ACC112 (cell line): ENCODE measurements around the gene YIPF5.

Experiments
- H2AFZ ChIP-seq: fragments of 200-600 bp; sonication (generic); one replicate; pipeline ENCODE4 v1.6.0; 2017; ENCODE audit warnings: antibody characterized with exemption, low read length; ENCODE audit not compliant: unreplicated experiment
- H3K27ac ChIP-seq: fragments of 200-600 bp; sonication (generic); 2 replicates; pipeline ENCODE4 v1.5.1; 2014; ENCODE audit warnings: low read depth, mild to moderate bottlenecking, antibody characterized with exemption, low read length, moderate library complexity
- H3K27me3 ChIP-seq: fragments of 200-600 bp; sonication (generic); 2 replicates; pipeline ENCODE4 v1.6.1; 2014; ENCODE audit warnings: mild to moderate bottlenecking, antibody characterized with exemption, low read length, moderate library complexity, mixed read lengths; ENCODE audit not compliant: insufficient read depth
- H3K36me3 ChIP-seq: fragments of 200-600 bp; sonication (generic); 2 replicates; pipeline ENCODE4 v1.6.1; 2016; ENCODE audit warnings: mild to moderate bottlenecking, antibody characterized with exemption, low read length, moderate library complexity, mixed read lengths; ENCODE audit not compliant: insufficient read depth
- H3K4me1 ChIP-seq: fragments of 200-600 bp; sonication (generic); one replicate; pipeline ENCODE4 v1.6.1; 2016; ENCODE audit warnings: low read length, mixed read lengths; ENCODE audit not compliant: insufficient read depth, unreplicated experiment, control insufficient read depth
- H3K4me3 ChIP-seq: fragments of 200-600 bp; sonication (generic); 2 replicates; pipeline ENCODE4 v1.5.1; 2014; ENCODE audit warnings: mild to moderate bottlenecking, low read depth, low read length
- H3K79me2 ChIP-seq: fragments of 200-600 bp; sonication (generic); one replicate; pipeline ENCODE4 v1.6.0; 2016; ENCODE audit warnings: low read length; ENCODE audit not compliant: control insufficient read depth, unreplicated experiment, insufficient read depth

Gene YIPF5

GRCh38 chr5:144142824-144143162 is 27.7 kb downstream of the YIPF5 start:
- H3K4me3 ChIP-seq: no peak overlapping the region
- no peaks in the 10 kb centered on the region for H3K4me1 ChIP-seq
- H3K27me3 ChIP-seq: no peaks in the 10 kb centered on the region
- no peaks in the 10 kb centered on the region for H3K36me3 ChIP-seq
- no peaks in the 10 kb centered on the region for H3K79me2 ChIP-seq
- peak overlapping the region; percentile 45 for H2AFZ ChIP-seq
- no peak overlapping the region for H3K27ac ChIP-seq

GRCh38 chr5:144142139-144142823 is 28.2 kb downstream of the YIPF5 start:
- Histone ChIP-seq H3K4me1 (no peaks in the 10 kb centered on the region), H3K27ac (no peak overlapping the region), H3K79me2 (no peaks in the 10 kb centered on the region), H3K4me3 (no peak overlapping the region), H3K27me3 (no peaks in the 10 kb centered on the region), H3K36me3 (no peaks in the 10 kb centered on the region), H2AFZ (peak overlapping the region; percentile 26)

GRCh38 chr5:144141585-144141984 is 28.9 kb downstream of the YIPF5 start:
- Histone ChIP-seq H3K27ac (no peak overlapping the region), H3K79me2 (no peaks in the 10 kb centered on the region), H3K36me3 (no peaks in the 10 kb centered on the region), H3K27me3 (no peaks in the 10 kb centered on the region), H3K4me1 (no peaks in the 10 kb centered on the region), H3K4me3 (no peak overlapping the region), H2AFZ (peak overlapping the region; percentile 26)

GRCh38 chr5:144139586-144139985 is 30.9 kb downstream of the YIPF5 start:
- Histone ChIP-seq H2AFZ (no peak overlapping the region), H3K4me1 (no peaks in the 10 kb centered on the region), H3K36me3 (no peaks in the 10 kb centered on the region), H3K4me3 (no peak overlapping the region), H3K27ac (no peak overlapping the region), H3K27me3 (no peaks in the 10 kb centered on the region), H3K79me2 (no peaks in the 10 kb centered on the region)

- H3K4me3 ChIP-seq: no peak overlapping the region
- no peaks in the 10 kb centered on the region for H3K27me3 ChIP-seq
- no peak overlapping the region for H2AFZ ChIP-seq
- H3K79me2 ChIP-seq: no peaks in the 10 kb centered on the region
- no peaks in the 10 kb centered on the region for H3K36me3 ChIP-seq
- no peak overlapping the region for H3K27ac ChIP-seq
- no peaks in the 10 kb centered on the region for H3K4me1 ChIP-seq
Measured at GRCh38 chr5:144135113-144135762, 35.2 kb downstream of the YIPF5 start.

- Histone ChIP-seq H2AFZ (no peak overlapping the region), H3K4me3 (no peak overlapping the region), H3K79me2 (no peaks in the 10 kb centered on the region), H3K27ac (no peak overlapping the region), H3K36me3 (no peaks in the 10 kb centered on the region), H3K4me1 (no peaks in the 10 kb centered on the region), H3K27me3 (no peaks in the 10 kb centered on the region)
Measured at GRCh38 chr5:144134194-144134826, 36.1 kb downstream of the YIPF5 start.

GRCh38 chr5:144133050-144133633 is 37.3 kb downstream of the YIPF5 start:
- H3K27me3 ChIP-seq: no peaks in the 10 kb centered on the region
- no peaks in the 10 kb centered on the region for H3K36me3 ChIP-seq
- H3K79me2 ChIP-seq: no peaks in the 10 kb centered on the region
- H3K4me3 ChIP-seq: no peak overlapping the region
- no peak overlapping the region for H3K27ac ChIP-seq
- no peaks in the 10 kb centered on the region for H3K4me1 ChIP-seq
- no peak overlapping the region for H2AFZ ChIP-seq

GRCh38 chr5:144131261-144131660 is 39.2 kb downstream of the YIPF5 start:
- no peak overlapping the region for H3K27ac ChIP-seq

GRCh38 chr5:144130306-144130705 is 40.2 kb downstream of the YIPF5 start:
- H3K79me2 ChIP-seq: no peaks in the 10 kb centered on the region
- no peak overlapping the region for H3K4me3 ChIP-seq

More at GRCh38 chr5:144131261-144131660, 39.2 kb downstream of the YIPF5 start:
- H2AFZ ChIP-seq: no peak overlapping the region
- no peaks in the 10 kb centered on the region for H3K27me3 ChIP-seq
- H3K36me3 ChIP-seq: no peaks in the 10 kb centered on the region
- H3K4me1 ChIP-seq: no peaks in the 10 kb centered on the region
- H3K79me2 ChIP-seq: no peaks in the 10 kb centered on the region
- no peak overlapping the region for H3K4me3 ChIP-seq

GRCh38 chr5:144128844-144129243 is 41.6 kb downstream of the YIPF5 start:
- Histone ChIP-seq H3K4me1 (no peaks in the 10 kb centered on the region), H3K27me3 (no peaks in the 10 kb centered on the region), H3K79me2 (no peaks in the 10 kb centered on the region), H3K27ac (no peak overlapping the region), H3K4me3 (no peak overlapping the region), H3K36me3 (no peaks in the 10 kb centered on the region), H2AFZ (no peak overlapping the region)

More at GRCh38 chr5:144130306-144130705, 40.2 kb downstream of the YIPF5 start:
- no peak overlapping the region for H3K27ac ChIP-seq
- H3K4me1 ChIP-seq: no peaks in the 10 kb centered on the region
- H3K27me3 ChIP-seq: no peaks in the 10 kb centered on the region
- H3K36me3 ChIP-seq: no peaks in the 10 kb centered on the region
- no peak overlapping the region for H2AFZ ChIP-seq
